ENCODE measurements around the gene FOXP1. TPM values are rescaled to one million over a fixed set of nuclear protein-coding genes. Genes with fewer than 3 reads are reported as not detected.

Gene FOXP1
- total RNA-seq, 4 donors from 2014 or later = 169 to 300 (median 202) TPM

GRCh38 chr3:71208211-71209095 is 375.1 kb downstream of the FOXP1 start:
- H3K27ac ChIP-seq = peak overlapping the region; percentile 86 to 88 (median 86)
- peaks cover 19 to 90% (median 31%) of the 10 kb centered on the region in 3 donors for H3K4me1 ChIP-seq
- H3K9me3 ChIP-seq = no peaks in the 10 kb centered on the region
- ATAC-seq = no peak
- H3K27me3 ChIP-seq = no peaks in the 10 kb centered on the region
- no peak overlapping the region for H3K4me3 ChIP-seq
- 39 to 44% methylated on average over 6 of the region's 6 CpGs for WGBS, 2 donors (ENCODE audit: low coverage in 1 of 2)
- TF ChIP-seq EP300 (IDR thresholded peaks at IDR 0.05) (no peak), POLR2AphosphoS5 (IDR thresholded peaks at IDR 0.05) (no peak), CTCF (IDR thresholded peaks at IDR 0.05) (no peak), POLR2A (IDR thresholded peaks at IDR 0.05) (no peak)
- H3K36me3 ChIP-seq = no peaks in the 10 kb centered on the region

GRCh38 chr3:71207632-71208031 is 375.9 kb downstream of the FOXP1 start:
- Histone ChIP-seq H3K9me3 (no peaks in the 10 kb centered on the region), H3K27ac (peak overlapping the region; percentile 86 to 88 (median 86)), H3K4me3 (no peak overlapping the region), H3K36me3 (no peaks in the 10 kb centered on the region), H3K4me1 (peaks cover 26 to 92% (median 35%) of the 10 kb centered on the region in 3 donors), H3K27me3 (no peaks in the 10 kb centered on the region)
- TF ChIP-seq EP300 (IDR thresholded peaks at IDR 0.05) = no peak
- WGBS, 2 donors (ENCODE audit: low coverage in 1 of 2) = 77 to 100% methylated on average over 2 to 3 of the region's 3 CpGs
- no peak for ATAC-seq

- no peaks in the 10 kb centered on the region for H3K9me3 ChIP-seq
- H3K36me3 ChIP-seq = no peaks in the 10 kb centered on the region
- 86 to 88% methylated on average over 10 of the region's 10 CpGs for WGBS, 2 donors (ENCODE audit: low coverage in 1 of 2)
- no peak overlapping the region for H3K4me3 ChIP-seq
- no peaks in the 10 kb centered on the region for H3K27me3 ChIP-seq
- no peak for ATAC-seq
- H3K4me1 ChIP-seq = peaks cover 36 to 95% (median 40%) of the 10 kb centered on the region in 3 donors
- H3K27ac ChIP-seq = peak overlapping the region in 2 of 4 donors; percentile 22 to 30
- no peak for TF ChIP-seq EP300 (IDR thresholded peaks at IDR 0.05)
- TF ChIP-seq CTCF (IDR thresholded peaks at IDR 0.05) = no peak
- no peak for TF ChIP-seq POLR2AphosphoS5 (IDR thresholded peaks at IDR 0.05)
- TF ChIP-seq POLR2A (IDR thresholded peaks at IDR 0.05) = no peak
Measured at GRCh38 chr3:71206305-71207165, 377.0 kb downstream of the FOXP1 start.

- Histone ChIP-seq H3K27me3 (no peaks in the 10 kb centered on the region), H3K9me3 (no peaks in the 10 kb centered on the region), H3K4me1 (peaks cover 22 to 79% (median 25%) of the 10 kb centered on the region in 3 donors), H3K27ac (peak overlapping the region in 2 of 4 donors; percentile 66 to 67), H3K4me3 (no peak overlapping the region), H3K36me3 (no peaks in the 10 kb centered on the region)
- TF ChIP-seq EP300 (IDR thresholded peaks at IDR 0.05) (no peak), POLR2AphosphoS5 (IDR thresholded peaks at IDR 0.05) (no peak), CTCF (IDR thresholded peaks at IDR 0.05) (no peak), POLR2A (IDR thresholded peaks at IDR 0.05) (no peak)
- 58% methylated on average over 4 of the region's 4 CpGs for WGBS, 2 donors (ENCODE audit: low coverage in 1 of 2)
- no peak for ATAC-seq
Measured at GRCh38 chr3:71203727-71204488, 379.6 kb downstream of the FOXP1 start.
